ENCODE measurements around the gene CCN2. TPM values are rescaled to one million over a fixed set of nuclear protein-coding genes. Genes with fewer than 3 reads are reported as not detected.

CCN2 gene
- total RNA-seq, 4 donors from 2014 or later, result 122 to 691 (median 363) TPM

- ATAC-seq, result no peak
- Histone ChIP-seq H3K9me3 (no peaks in the 10 kb centered on the region), H3K27ac (no peak overlapping the region), H3K36me3 (no peaks in the 10 kb centered on the region), H3K4me3 (no peak overlapping the region), H3K27me3 (no peaks in the 10 kb centered on the region), H3K4me1 (peaks cover 3 to 21% (median 6%) of the 10 kb centered on the region in 3 donors)
- TF ChIP-seq EP300 (IDR thresholded peaks at IDR 0.05), result no peak
- TF ChIP-seq POLR2AphosphoS5 (IDR thresholded peaks at IDR 0.05), result no peak
- TF ChIP-seq POLR2A (IDR thresholded peaks at IDR 0.05), result no peak
- TF ChIP-seq CTCF (IDR thresholded peaks at IDR 0.05), result no peak
- WGBS, 2 donors (ENCODE audit: low coverage in 1 of 2), result 77 to 86% methylated on average over 7 to 11 of the region's 11 CpGs
Measured at GRCh38 chr6:131958542-131959470, 7.6 kb upstream of the CCN2 start.

- peaks cover 3 to 28% (median 9%) of the 10 kb centered on the region in 3 donors for H3K4me1 ChIP-seq
- no peak overlapping the region for H3K4me3 ChIP-seq
- WGBS, 2 donors (ENCODE audit: low coverage in 1 of 2), result 90% methylated on average over 3 of the region's 3 CpGs; no CpG with 5 or more reads in 1 of the 2 donors
- no peak for ATAC-seq
- no peak overlapping the region for H3K27ac ChIP-seq
- no peaks in the 10 kb centered on the region for H3K36me3 ChIP-seq
- no peaks in the 10 kb centered on the region for H3K9me3 ChIP-seq
- TF ChIP-seq EP300 (IDR thresholded peaks at IDR 0.05) (no peak), POLR2AphosphoS5 (IDR thresholded peaks at IDR 0.05) (no peak), POLR2A (IDR thresholded peaks at IDR 0.05) (no peak), CTCF (IDR thresholded peaks at IDR 0.05) (no peak)
- H3K27me3 ChIP-seq, result no peaks in the 10 kb centered on the region
Measured at GRCh38 chr6:131958095-131958494, 6.9 kb upstream of the CCN2 start.

GRCh38 chr6:131955876-131956275, 4.7 kb upstream of the CCN2 start:
- Histone ChIP-seq H3K4me1 (peaks cover 8 to 44% (median 22%) of the 10 kb centered on the region in 3 donors), H3K27me3 (no peaks in the 10 kb centered on the region), H3K36me3 (no peaks in the 10 kb centered on the region), H3K27ac (peak overlapping the region in 2 of 4 donors; percentile 80 to 99), H3K4me3 (no peak overlapping the region), H3K9me3 (no peaks in the 10 kb centered on the region)
- 100% methylated on average over 1 of the region's 1 CpG for WGBS, 2 donors (ENCODE audit: low coverage in 1 of 2)
- TF ChIP-seq POLR2AphosphoS5 (IDR thresholded peaks at IDR 0.05) (no peak), EP300 (IDR thresholded peaks at IDR 0.05) (no peak), POLR2A (IDR thresholded peaks at IDR 0.05) (no peak), CTCF (IDR thresholded peaks at IDR 0.05) (no peak)
- no peak for ATAC-seq

- H3K4me3 ChIP-seq, result peak overlapping the region in 1 of 2 donors; percentile 25
- WGBS, 2 donors (ENCODE audit: low coverage in 1 of 2), result 57 to 61% methylated on average over 5 to 6 of the region's 6 CpGs
- no peak for ATAC-seq
Measured at GRCh38 chr6:131955192-131955591, 4.0 kb upstream of the CCN2 start.

More at GRCh38 chr6:131955192-131955591, 4.0 kb upstream of the CCN2 start:
- Histone ChIP-seq H3K4me1 (peaks cover 8 to 44% (median 22%) of the 10 kb centered on the region in 3 donors), H3K9me3 (no peaks in the 10 kb centered on the region), H3K27me3 (no peaks in the 10 kb centered on the region), H3K36me3 (no peaks in the 10 kb centered on the region), H3K27ac (peak overlapping the region; percentile 45 to 99 (median 90))
- TF ChIP-seq CTCF (IDR thresholded peaks at IDR 0.05) (no peak), POLR2A (IDR thresholded peaks at IDR 0.05) (no peak), EP300 (IDR thresholded peaks at IDR 0.05) (no peak), POLR2AphosphoS5 (IDR thresholded peaks at IDR 0.05) (no peak)
